ENCODE data around the gene MYCN.

MYCN gene

GRCh38 chr2:15935189-15935588 is 5.2 kb upstream of the MYCN start:
- TF ChIP-seq EZH2 (IDR thresholded peaks at IDR 0.05; ENCODE audit: borderline replicate concordance, low read length) (no peak), CTCF (IDR thresholded peaks at IDR 0.05; ENCODE audit: low read length) (no peak)
- Histone ChIP-seq H2AFZ (ENCODE audit: low read length) (no peak overlapping the region), H3F3A (ENCODE audit: insufficient read depth, low read length) (no peaks in the 10 kb centered on the region), H3K4me3 (ENCODE audit: low read depth, low read length, poor library complexity, severe bottlenecking) (no peak overlapping the region), H3K79me2 (ENCODE audit: insufficient read depth, low read length) (no peaks in the 10 kb centered on the region), H3K9me3 (ENCODE audit: low read length) (no peaks in the 10 kb centered on the region), H4K20me1 (ENCODE audit: insufficient read depth, low read length) (no peaks in the 10 kb centered on the region), H3K27ac (ENCODE audit: low read depth, low read length, poor library complexity, severe bottlenecking) (no peak overlapping the region), H3K36me3 (ENCODE audit: insufficient read depth, low read length) (no peaks in the 10 kb centered on the region), H3K9ac (ENCODE audit: low read length) (no peak overlapping the region), H3K4me1 (ENCODE audit: insufficient read depth, low read length, severe bottlenecking) (no peaks in the 10 kb centered on the region), H3K27me3 (ENCODE audit: insufficient read depth, low read length) (no peaks in the 10 kb centered on the region; the same call in 1 of the 2 replicates), H3K4me2 (ENCODE audit: low read length) (no peak overlapping the region), H3K9me2 (ENCODE audit: low read depth, low read length) (no peaks in the 10 kb centered on the region)

- H2AFZ ChIP-seq (ENCODE audit: low read length): no peak overlapping the region
- H3K9me2 ChIP-seq (ENCODE audit: low read depth, low read length): no peaks in the 10 kb centered on the region
- no peak overlapping the region for H3K4me2 ChIP-seq (ENCODE audit: low read length)
- H3K9ac ChIP-seq (ENCODE audit: low read length): no peak overlapping the region
- H3K4me1 ChIP-seq (ENCODE audit: insufficient read depth, low read length, severe bottlenecking): no peaks in the 10 kb centered on the region
- no peak overlapping the region for H3K4me3 ChIP-seq (ENCODE audit: low read depth, low read length, poor library complexity, severe bottlenecking)
- H3K9me3 ChIP-seq (ENCODE audit: low read length): no peaks in the 10 kb centered on the region
- no peaks in the 10 kb centered on the region for H3K79me2 ChIP-seq (ENCODE audit: insufficient read depth, low read length)
- no peak overlapping the region for H3K27ac ChIP-seq (ENCODE audit: low read depth, low read length, poor library complexity, severe bottlenecking)
- no peaks in the 10 kb centered on the region; the same call in 1 of the 2 replicates for H3K27me3 ChIP-seq (ENCODE audit: insufficient read depth, low read length)
- H3F3A ChIP-seq (ENCODE audit: insufficient read depth, low read length): no peaks in the 10 kb centered on the region
- no peaks in the 10 kb centered on the region for H3K36me3 ChIP-seq (ENCODE audit: insufficient read depth, low read length)
- H4K20me1 ChIP-seq (ENCODE audit: insufficient read depth, low read length): no peaks in the 10 kb centered on the region
- TF ChIP-seq CTCF (IDR thresholded peaks at IDR 0.05; ENCODE audit: low read length): no peak
- TF ChIP-seq EZH2 (IDR thresholded peaks at IDR 0.05; ENCODE audit: borderline replicate concordance, low read length): no peak
Observed at GRCh38 chr2:15935675-15936074, 4.7 kb upstream of the MYCN start.

- Histone ChIP-seq H3K36me3 (ENCODE audit: insufficient read depth, low read length) (no peaks in the 10 kb centered on the region), H3K9me3 (ENCODE audit: low read length) (no peaks in the 10 kb centered on the region), H3K27me3 (ENCODE audit: insufficient read depth, low read length) (no peaks in the 10 kb centered on the region; the same call in 1 of the 2 replicates), H3F3A (ENCODE audit: insufficient read depth, low read length) (no peaks in the 10 kb centered on the region), H2AFZ (ENCODE audit: low read length) (no peak overlapping the region), H3K4me2 (ENCODE audit: low read length) (no peak overlapping the region), H3K9me2 (ENCODE audit: low read depth, low read length) (no peaks in the 10 kb centered on the region), H3K4me3 (ENCODE audit: low read depth, low read length, poor library complexity, severe bottlenecking) (no peak overlapping the region), H3K4me1 (ENCODE audit: insufficient read depth, low read length, severe bottlenecking) (no peaks in the 10 kb centered on the region), H3K79me2 (ENCODE audit: insufficient read depth, low read length) (no peaks in the 10 kb centered on the region), H3K9ac (ENCODE audit: low read length) (no peak overlapping the region), H3K27ac (ENCODE audit: low read depth, low read length, poor library complexity, severe bottlenecking) (no peak overlapping the region), H4K20me1 (ENCODE audit: insufficient read depth, low read length) (no peaks in the 10 kb centered on the region)
- TF ChIP-seq EZH2 (IDR thresholded peaks at IDR 0.05; ENCODE audit: borderline replicate concordance, low read length): no peak
- TF ChIP-seq CTCF (IDR thresholded peaks at IDR 0.05; ENCODE audit: low read length): no peak
Observed at GRCh38 chr2:15936277-15937104, 3.9 kb upstream of the MYCN start.

Data from OCI-LY1 (cell line).